ENCODE results near the gene EREG.
"Not testable (repeated sequence)": the region's sequence is repeated elsewhere in the genome, so short reads cannot be mapped to it uniquely, and the experiment has no call there.

The EREG gene

DNA sequence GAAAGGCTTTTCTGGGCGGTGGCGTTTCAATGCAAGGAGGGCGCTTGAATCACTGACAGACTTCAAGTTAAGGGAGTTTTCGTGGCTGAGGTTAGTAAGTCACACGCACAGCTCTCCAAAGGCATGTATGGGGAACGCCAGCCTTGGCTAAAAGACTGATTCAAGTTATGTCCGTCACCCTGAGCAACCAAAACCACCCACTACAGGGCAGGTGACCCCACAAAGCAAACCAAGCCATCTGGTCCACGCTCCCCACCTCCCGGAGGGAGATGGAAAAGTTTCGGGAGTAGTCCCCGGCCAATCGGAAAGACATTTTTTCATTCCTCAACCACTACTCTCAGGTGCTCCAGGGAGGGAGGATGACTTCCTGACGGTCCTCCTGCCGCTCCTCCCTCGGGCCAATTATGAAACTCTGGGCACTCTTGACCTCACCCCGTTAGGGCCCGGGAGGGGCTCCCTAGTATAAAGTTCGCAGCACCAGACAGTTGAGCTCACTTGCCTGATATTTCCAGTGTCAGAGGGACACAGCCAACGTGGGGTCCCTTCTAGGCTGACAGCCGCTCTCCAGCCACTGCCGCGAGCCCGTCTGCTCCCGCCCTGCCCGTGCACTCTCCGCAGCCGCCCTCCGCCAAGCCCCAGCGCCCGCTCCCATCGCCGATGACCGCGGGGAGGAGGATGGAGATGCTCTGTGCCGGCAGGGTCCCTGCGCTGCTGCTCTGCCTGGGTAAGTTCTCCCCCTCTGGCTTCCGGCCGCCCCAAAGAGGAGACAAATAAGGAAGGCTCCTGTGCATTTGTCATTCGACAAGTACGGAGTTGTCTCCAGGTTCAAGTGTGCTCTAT, at the start of gene EREG:
TSS of gene EREG (plus strand) at position 494 of the 840 bp plus-strand sequence. CDS start at position 658, 164 bp downstream.
- peak; percentile 27 for DNase-seq
- peak; percentile 76 for ATAC-seq

GRCh38 chr4:74315376-74315775, 49.6 kb upstream of the EREG start:
- ATAC-seq: no peak
- DNase-seq: no peak

- ATAC-seq: no peak
- no peak for DNase-seq
Measured at GRCh38 chr4:74316397-74316796, 48.5 kb upstream of the EREG start.

- DNase-seq (no peak), ATAC-seq (no peak)
Measured at GRCh38 chr4:74317616-74318246, 47.2 kb upstream of the EREG start.

GRCh38 chr4:74318276-74318675, 46.7 kb upstream of the EREG start:
- ATAC-seq (no peak), DNase-seq (no peak)

DNA sequence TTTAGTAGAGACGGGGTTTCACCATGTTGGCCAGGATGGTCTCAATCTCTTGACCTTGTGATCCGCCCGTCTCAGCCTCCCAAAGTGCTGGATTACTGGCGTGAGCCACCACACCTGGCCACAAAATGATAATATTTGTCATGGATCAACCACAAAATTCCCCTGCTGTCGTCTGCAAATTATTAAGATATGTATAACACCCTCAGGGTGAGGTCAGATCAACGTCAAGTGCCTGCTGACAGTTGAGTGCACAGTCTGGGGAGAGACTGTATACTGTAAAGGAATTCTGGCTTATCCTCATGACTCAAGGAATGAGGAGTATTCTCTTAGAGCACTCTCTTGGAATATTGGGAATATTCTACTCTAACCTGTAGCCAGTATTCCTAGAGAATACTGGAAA, 45.5 kb upstream of the EREG start:
- no peak for DNase-seq

GRCh38 chr4:74320559-74321118, 44.3 kb upstream of the EREG start:
- DNase-seq (peak; percentile 9), ATAC-seq (peak; percentile 77)

More for the DNA sequence above, 45.5 kb upstream of the EREG start:
- ATAC-seq: no peak

DNA sequence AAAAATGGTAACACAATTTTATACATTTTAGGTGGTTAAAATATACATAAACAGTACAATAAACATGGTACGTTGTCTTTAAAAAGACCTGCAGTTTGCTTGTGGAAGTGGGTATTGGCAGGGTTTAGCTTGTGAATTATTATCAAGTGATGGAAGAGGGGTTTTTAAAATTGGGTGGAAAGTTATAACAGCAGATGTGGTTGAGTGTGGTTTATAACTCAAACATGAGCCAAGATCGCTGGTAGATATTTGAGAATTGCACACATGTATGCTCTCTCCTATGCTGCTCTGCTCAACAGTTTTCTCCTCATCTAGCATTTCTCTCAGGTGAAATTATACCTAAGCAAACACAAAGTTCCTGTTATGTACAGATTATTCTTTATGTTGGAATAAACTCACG, 42.6 kb upstream of the EREG start:
- no peak for DNase-seq
- ATAC-seq: no peak

DNA sequence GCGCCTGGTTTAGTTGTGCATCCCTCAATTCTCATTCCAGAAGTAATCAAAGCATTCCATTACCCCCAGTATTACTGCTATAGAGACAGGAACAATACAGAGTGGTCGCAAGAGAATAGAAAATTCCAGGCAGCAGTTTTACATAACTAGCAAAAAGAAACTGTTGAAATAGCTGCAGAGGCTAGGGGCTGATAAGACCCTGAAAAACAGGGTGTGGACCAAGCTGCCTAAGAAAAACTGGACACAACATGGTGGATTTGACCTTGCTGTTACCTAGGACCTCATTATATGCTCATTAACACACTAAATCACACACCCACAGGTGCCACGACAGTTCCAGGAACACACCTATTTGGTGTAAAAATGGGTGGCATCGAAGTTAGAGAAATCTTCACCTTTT, 41.3 kb upstream of the EREG start:
- ATAC-seq: no peak

DNA sequence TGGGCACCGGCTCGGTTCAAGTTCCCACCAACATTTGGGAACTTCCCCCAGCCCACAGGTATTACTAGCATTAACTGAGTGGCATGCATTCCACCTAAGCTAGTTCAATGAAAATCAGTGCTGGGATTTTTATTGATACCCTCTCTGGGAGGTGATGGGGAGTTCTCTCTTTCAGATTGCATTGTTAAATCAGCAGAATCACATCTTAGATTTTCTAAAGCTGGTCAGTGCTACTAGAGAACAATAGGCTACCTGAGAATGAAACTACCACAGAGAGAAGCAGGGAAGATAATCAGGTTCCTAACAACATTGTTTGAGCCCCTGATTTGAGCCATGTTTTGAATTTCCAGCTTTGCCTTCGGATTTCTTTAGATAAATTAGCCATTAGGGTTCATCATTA, 40.7 kb upstream of the EREG start:
- ATAC-seq (no peak), DNase-seq (no peak)

More for the DNA sequence above, 41.3 kb upstream of the EREG start:
- DNase-seq: no peak

- DNase-seq (no peak), ATAC-seq (no peak)
Measured at GRCh38 chr4:74325886-74326285, 39.1 kb upstream of the EREG start.

DNA sequence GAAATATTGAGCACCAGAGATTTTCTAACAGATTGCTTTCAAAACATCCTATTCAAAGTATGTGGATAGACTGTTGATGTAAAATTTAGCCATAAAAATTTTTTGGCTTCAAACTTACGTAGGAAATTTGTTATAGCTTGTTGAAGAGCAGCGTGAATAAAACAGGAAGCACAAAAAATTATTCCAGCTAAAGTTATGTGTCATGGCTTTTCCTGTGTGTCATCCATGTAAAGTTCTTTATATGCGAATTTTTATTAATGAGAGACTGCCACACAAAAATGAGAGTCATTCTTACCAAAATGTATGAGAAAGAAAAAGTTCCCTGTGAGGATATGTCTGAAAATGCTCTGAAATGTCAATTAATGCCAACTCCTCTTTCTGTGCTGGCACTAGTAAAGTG, 37.2 kb upstream of the EREG start:
- DNase-seq: no peak
- ATAC-seq: no peak

GRCh38 chr4:74328501-74328900, 36.4 kb upstream of the EREG start:
- DNase-seq (no peak), ATAC-seq (no peak)

GRCh38 chr4:74329307-74329706, 35.6 kb upstream of the EREG start:
- no peak for DNase-seq
- no peak for ATAC-seq

GRCh38 chr4:74330295-74330750, 34.6 kb upstream of the EREG start:
- ATAC-seq: no peak
- no peak for DNase-seq

- DNase-seq (no peak), ATAC-seq (no peak)
Measured at GRCh38 chr4:74331252-74331651, 33.7 kb upstream of the EREG start.

- DNase-seq (no peak), ATAC-seq (no peak)
Measured at GRCh38 chr4:74331944-74332343, 33.0 kb upstream of the EREG start.

DNA sequence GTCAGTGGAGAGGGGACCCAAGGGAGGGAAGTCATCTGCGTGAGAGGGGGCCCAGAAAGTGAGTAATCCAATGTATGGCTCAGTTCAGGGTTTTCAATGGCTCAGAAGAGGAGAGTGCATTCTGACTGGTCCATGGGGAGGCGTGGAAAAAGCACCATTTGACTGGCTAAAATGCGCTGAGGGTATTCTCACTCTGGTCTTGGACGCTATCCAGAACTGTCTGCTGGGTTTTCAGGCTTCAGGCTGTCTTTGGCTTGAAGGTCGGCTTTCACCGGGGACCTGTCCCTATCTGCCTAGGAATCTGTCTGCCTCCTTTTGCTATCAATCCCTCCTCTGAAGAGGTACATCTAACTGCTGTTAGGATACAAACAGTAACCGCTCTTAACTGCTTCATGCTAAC, 30.3 kb upstream of the EREG start:
- DNase-seq (no peak), ATAC-seq (no peak)

DNA sequence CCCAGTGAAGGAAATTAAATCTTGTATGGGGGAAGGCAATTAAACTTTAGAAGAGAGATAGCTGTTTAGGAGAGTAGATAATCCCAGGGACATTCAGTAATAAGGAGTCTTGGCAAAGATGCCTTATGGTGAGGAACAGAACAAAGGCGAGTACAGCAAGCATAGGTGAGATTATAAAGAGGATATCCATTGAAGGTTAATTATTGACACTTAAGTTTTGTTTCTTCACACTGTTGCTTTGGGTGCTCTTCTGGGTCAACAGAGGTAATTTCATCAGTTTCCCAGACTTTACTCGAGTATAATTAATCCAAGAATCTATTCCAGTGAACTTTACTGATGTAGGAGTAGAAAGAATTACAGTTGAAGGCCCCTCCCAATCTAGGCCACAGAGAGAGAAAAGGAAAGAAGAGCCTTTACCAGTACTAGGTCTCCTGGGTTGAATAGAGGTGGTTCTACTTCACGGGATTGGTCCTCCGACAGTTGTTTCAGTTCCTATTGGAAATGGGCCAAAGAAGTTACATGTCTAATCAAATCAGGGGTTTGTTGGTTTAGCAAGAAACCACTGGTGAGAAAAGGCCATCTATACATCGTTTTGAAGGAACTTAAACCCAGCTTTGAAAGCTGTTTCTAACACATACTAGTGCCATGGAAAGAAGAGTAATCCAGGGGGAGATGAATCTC, 29.5 kb upstream of the EREG start:
- no peak for ATAC-seq
- DNase-seq: no peak

DNA sequence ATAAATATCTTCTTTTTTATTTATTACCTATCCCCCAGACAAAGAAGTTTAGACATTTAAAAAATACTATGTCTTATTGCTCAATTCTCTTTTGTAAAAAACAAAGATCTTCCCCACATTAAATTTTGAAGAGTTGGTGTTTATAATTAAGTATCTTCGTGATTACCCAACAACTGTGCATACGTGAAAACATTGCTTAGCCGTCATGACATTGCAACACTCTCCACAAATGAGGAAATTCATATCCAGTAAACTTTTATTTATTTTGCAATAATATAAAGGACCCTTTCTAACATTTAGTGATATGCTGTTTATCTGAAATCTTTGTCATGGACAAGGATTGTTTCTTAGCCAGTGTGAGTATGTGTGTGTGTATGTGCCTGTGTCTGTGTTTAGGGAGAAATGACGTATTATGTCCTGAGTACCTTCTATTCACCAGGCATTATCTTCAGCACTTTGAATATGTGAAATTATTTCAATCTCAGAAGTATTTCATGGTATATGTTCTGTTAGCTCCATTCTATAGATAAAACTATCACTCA, 26.1 kb upstream of the EREG start:
- no peak for DNase-seq
- no peak for ATAC-seq

- DNase-seq (no peak), ATAC-seq (no peak)
Measured at GRCh38 chr4:74339501-74339900, 25.4 kb upstream of the EREG start.

- not testable (repeated sequence) for DNase-seq, ATAC-seq
Measured at GRCh38 chr4:74340421-74340820, 24.5 kb upstream of the EREG start.

Data from stimulated activated naive CD8-positive, alpha-beta T cell treated with anti-CD3 and anti-CD28 coated beads, Interleukin-15, Interleukin-2, amounts not matched to agents 100 U/mL and 50 U/mL, for 24 hours (primary cell).